Vagina (tissue), 2 donors: Measurements from ENCODE around the gene DNAH3.

Experiments
- POLR2AphosphoS5 ChIP-seq, 2 donors: sonication (generic); formaldehyde crosslinking; IDR thresholded peaks; one replicate each; pipeline ENCODE4 v1.9.0; 2017; ENCODE audit warnings: antibody characterized with exemption in 2 of 2, mild to moderate bottlenecking in 2 of 2, low read depth in 1 of 2; ENCODE audit not compliant: insufficient read depth in 1 of 2
- TF ChIP-seq, protein P1 (sequence below), 3 experiments: fragments of 450-650 bp in 2 of 3; fragments of 200-600 bp in 1 of 3; sonication (generic) in 1 of 3; IDR thresholded peaks; one replicate each; pipeline ENCODE4 v1.5.1; 2017 to 2019; ENCODE audit warnings: antibody characterized with exemption in 3 of 3, mild to moderate bottlenecking in 2 of 3, moderate library complexity in 2 of 3

- TF ChIP-seq POLR2AphosphoS5 (IDR thresholded peaks at IDR 0.05; ENCODE audit: insufficient read depth in 1 of 2, low read depth in 1 of 2), result no peak
- TF ChIP-seq, protein P1, sequence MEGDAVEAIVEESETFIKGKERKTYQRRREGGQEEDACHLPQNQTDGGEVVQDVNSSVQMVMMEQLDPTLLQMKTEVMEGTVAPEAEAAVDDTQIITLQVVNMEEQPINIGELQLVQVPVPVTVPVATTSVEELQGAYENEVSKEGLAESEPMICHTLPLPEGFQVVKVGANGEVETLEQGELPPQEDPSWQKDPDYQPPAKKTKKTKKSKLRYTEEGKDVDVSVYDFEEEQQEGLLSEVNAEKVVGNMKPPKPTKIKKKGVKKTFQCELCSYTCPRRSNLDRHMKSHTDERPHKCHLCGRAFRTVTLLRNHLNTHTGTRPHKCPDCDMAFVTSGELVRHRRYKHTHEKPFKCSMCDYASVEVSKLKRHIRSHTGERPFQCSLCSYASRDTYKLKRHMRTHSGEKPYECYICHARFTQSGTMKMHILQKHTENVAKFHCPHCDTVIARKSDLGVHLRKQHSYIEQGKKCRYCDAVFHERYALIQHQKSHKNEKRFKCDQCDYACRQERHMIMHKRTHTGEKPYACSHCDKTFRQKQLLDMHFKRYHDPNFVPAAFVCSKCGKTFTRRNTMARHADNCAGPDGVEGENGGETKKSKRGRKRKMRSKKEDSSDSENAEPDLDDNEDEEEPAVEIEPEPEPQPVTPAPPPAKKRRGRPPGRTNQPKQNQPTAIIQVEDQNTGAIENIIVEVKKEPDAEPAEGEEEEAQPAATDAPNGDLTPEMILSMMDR (IDR thresholded peaks at IDR 0.05), result no peak
These were observed 149.4 kb downstream of the DNAH3 start for GRCh38 chr16:21001262-21001661.
